IMR-90 (cell line): ENCODE measurements around the gene CFAP43. TPM values are rescaled to one million over a fixed set of nuclear protein-coding genes. Genes with fewer than 3 reads are reported as not detected.

Experiments used
- ATAC-seq: fragments of 200-7000 bp; cut with Tn5 transposase; 2 replicates; pipeline ENCODE4 v1.9.1; 2020; ENCODE audit warnings: low read depth, mild to moderate bottlenecking, moderate library complexity
- BruUV-seq: library from RNA; stranded (reverse); fragments of 400-500 nt; replicated peaks from 2 replicates; lab custom pipeline; 2021; lab: Mats Ljungman, UMichigan
- CTCF ChIA-PET: fragments of 300-600 bp; formaldehyde crosslinking; extraction: SDS; loops from one replicate; lab custom pipeline; 2021; ENCODE audit warnings: antibody characterized with exemption; lab: Yijun Ruan, JAX
- POLR2A ChIA-PET: fragments of 300-600 bp; sonication (Branson Sonifier 250); formaldehyde crosslinking; loops from one replicate; lab custom pipeline; 2022; ENCODE audit warnings: antibody characterized with exemption; ENCODE audit not compliant: unreplicated experiment; lab: Charles Lee
- DNase-seq: peaks from one replicate; pipeline ENCODE4 v3.0.0; 2013
- H2AFZ ChIP-seq: replicated peaks from 2 replicates; pipeline ENCODE3; 2013; ENCODE audit warnings: low read length, mild to moderate bottlenecking; ENCODE audit not compliant: poor library complexity
- H2AK5ac ChIP-seq: 2 replicates; pipeline ENCODE4 v1.6.1; 2013; ENCODE audit warnings: low read depth, low read length, inconsistent platforms
- H2AK9ac ChIP-seq: replicated peaks from 2 replicates; pipeline ENCODE3; 2013; ENCODE audit warnings: mild to moderate bottlenecking, low read depth, low read length, moderate library complexity; ENCODE audit not compliant: poor library complexity
- H2BK120ac ChIP-seq: 2 replicates; pipeline ENCODE4 v1.6.1; 2013; ENCODE audit warnings: low read depth, low read length, inconsistent platforms
- H2BK15ac ChIP-seq: 3 replicates; pipeline ENCODE4 v1.6.1; 2013; ENCODE audit warnings: low read depth, low read length, inconsistent platforms
- H2BK20ac ChIP-seq: 2 replicates; pipeline ENCODE4 v1.6.1; 2013; ENCODE audit warnings: low read depth, mild to moderate bottlenecking, inconsistent platforms, low read length, moderate library complexity
- H2BK5ac ChIP-seq: 2 replicates; pipeline ENCODE4 v1.6.1; 2013; ENCODE audit warnings: mild to moderate bottlenecking, low read depth, low read length, inconsistent platforms; ENCODE audit not compliant: poor library complexity, severe bottlenecking
- H3K14ac ChIP-seq: replicated peaks from 2 replicates; pipeline ENCODE4 v1.6.1; 2013; ENCODE audit warnings: low read depth, low read length, inconsistent platforms
- H3K18ac ChIP-seq: 2 replicates; pipeline ENCODE4 v1.6.1; 2013; ENCODE audit warnings: low read depth, low read length, control low read depth
- H3K23ac ChIP-seq: 2 replicates; pipeline ENCODE4 v1.6.1; 2013; ENCODE audit warnings: low read depth, low read length, inconsistent platforms
- H3K27ac ChIP-seq: 2 replicates; pipeline ENCODE4 v1.5.1; 2013; ENCODE audit warnings: mild to moderate bottlenecking, control low read depth, low read length; ENCODE audit not compliant: insufficient read depth
- H3K27me3 ChIP-seq: 2 replicates; pipeline ENCODE4 v1.6.1; 2013; ENCODE audit warnings: low read length; ENCODE audit not compliant: control insufficient read depth, insufficient read depth
- H3K36me3 ChIP-seq: 2 replicates; pipeline ENCODE4 v1.6.1; 2013; ENCODE audit warnings: low read length, mixed read lengths; ENCODE audit not compliant: control insufficient read depth, insufficient read depth
- H3K4ac ChIP-seq: 2 replicates; pipeline ENCODE4 v1.6.1; 2013; ENCODE audit warnings: low read depth, low read length, inconsistent platforms
- H3K4me1 ChIP-seq: 2 replicates; pipeline ENCODE4 v1.6.1; 2013; ENCODE audit warnings: low read length, mixed read lengths; ENCODE audit not compliant: control insufficient read depth, insufficient read depth
- H3K4me2 ChIP-seq: 2 replicates; pipeline ENCODE4 v1.6.1; 2013; ENCODE audit warnings: low read depth, mild to moderate bottlenecking, control low read depth, low read length, moderate library complexity
- H3K4me3 ChIP-seq: 2 replicates; pipeline ENCODE4 v1.5.1; 2013; ENCODE audit warnings: low read depth, mild to moderate bottlenecking, control low read depth, low read length, moderate library complexity; ENCODE audit not compliant: insufficient read depth
- H3K56ac ChIP-seq: 2 replicates; pipeline ENCODE4 v1.6.1; 2013; ENCODE audit warnings: low read length, inconsistent platforms; ENCODE audit not compliant: insufficient read depth; ENCODE audit errors: extremely low read depth
- H3K79me1 ChIP-seq, 2 experiments: 2 replicates each; pipeline ENCODE4 v1.6.1; 2013; ENCODE audit warnings: low read length in 2 of 2, inconsistent platforms in 1 of 2, low read depth in 1 of 2
- H3K9ac ChIP-seq: 2 replicates; pipeline ENCODE4 v1.6.1; 2013; ENCODE audit warnings: low read depth, low read length, control low read depth
- H3K9me1 ChIP-seq: 2 replicates; pipeline ENCODE4 v1.6.1; 2013; ENCODE audit warnings: low read length, inconsistent platforms; ENCODE audit not compliant: insufficient read depth
- H3K9me3 ChIP-seq: 2 replicates; pipeline ENCODE4 v1.6.1; 2013; ENCODE audit warnings: low read length; ENCODE audit not compliant: control insufficient read depth, insufficient read depth
- H4K20me1 ChIP-seq: 2 replicates; pipeline ENCODE4 v1.6.1; 2013; ENCODE audit warnings: low read length, inconsistent platforms; ENCODE audit not compliant: insufficient read depth
- H4K5ac ChIP-seq: 2 replicates; pipeline ENCODE4 v1.6.1; 2013; ENCODE audit warnings: mild to moderate bottlenecking, low read depth, low read length, control low read depth
- H4K8ac ChIP-seq, 2 experiments: 2 replicates each; pipeline ENCODE4 v1.6.1; 2013; ENCODE audit warnings: low read depth in 2 of 2, low read length in 2 of 2, control low read depth in 1 of 2, inconsistent platforms in 1 of 2
- H4K91ac ChIP-seq: 2 replicates; pipeline ENCODE4 v1.6.1; 2013; ENCODE audit warnings: low read depth, low read length, inconsistent platforms; ENCODE audit not compliant: insufficient read depth
- CEBPB ChIP-seq: IDR thresholded peaks from 2 replicates; pipeline ENCODE4 v1.6.1; 2012; ENCODE audit warnings: low read depth, low read length, improper control_type of control experiment
- FOS ChIP-seq: fragments of 150-350 bp; IDR thresholded peaks from 2 replicates; pipeline ENCODE4 v1.6.1; 2016; ENCODE audit warnings: low read depth, low read length
- MAZ ChIP-seq: IDR thresholded peaks from 2 replicates; pipeline ENCODE4 v1.6.1; 2012; ENCODE audit warnings: low read depth, mild to moderate bottlenecking, low read length, improper control_type of control experiment, moderate library complexity, borderline replicate concordance
- WGBS, 2 experiments: methylation state at CpG; one replicate each; pipeline versions ENCODE4 v1.1.5 to v1.1.7; 2013; ENCODE audit warnings: missing lambda C conversion rate in 2 of 2; ENCODE audit not compliant: insufficient read length in 1 of 2; ENCODE audit errors: extremely low coverage in 2 of 2; 5-methylcytosine and 5-hydroxymethylcytosine counted together
- dilution Hi-C: fragments of 300-500 bp; cut with HindIII; formaldehyde crosslinking; loops from one replicate; pipeline ENCODE4 v1.14.3; 2018; ENCODE audit warnings: low sequenced_read_pairs; ENCODE audit not compliant: unreplicated experiment
- in situ Hi-C: fragments of 300-500 bp; cut with MboI; formaldehyde crosslinking; loops from 3 replicates; pipeline ENCODE4 v1.14.3; 2019; ENCODE audit warnings: low sequenced_read_pairs, inconsistent platforms, mixed read lengths
- intact Hi-C: fragments of 100-400 bp; cut with micrococcal nuclease; formaldehyde crosslinking; loops from 2 replicates; pipeline ENCODE4 v1.10.0; 2022
- polyA plus RNA-seq, 3 experiments: library from polyadenylated mRNA; depleted of rRNA; stranded (reverse); fragments of >200 nt; gene quantifications; 2 replicates each; pipeline ENCODE4 v1.2.3, GENCODE V29; 2012; ENCODE audit warnings: low replicate concordance in 1 of 3
- total RNA-seq: library from RNA; depleted of rRNA; stranded (reverse); fragments of >200 nt; gene quantifications from 2 replicates; pipeline ENCODE4 v1.2.3, GENCODE V29; 2012

The CFAP43 gene
- total and polyA plus RNA-seq, 2 of the 4 experiments (the other 2 are of a cell fraction): under 0.01 to 0.05 TPM

DNA sequence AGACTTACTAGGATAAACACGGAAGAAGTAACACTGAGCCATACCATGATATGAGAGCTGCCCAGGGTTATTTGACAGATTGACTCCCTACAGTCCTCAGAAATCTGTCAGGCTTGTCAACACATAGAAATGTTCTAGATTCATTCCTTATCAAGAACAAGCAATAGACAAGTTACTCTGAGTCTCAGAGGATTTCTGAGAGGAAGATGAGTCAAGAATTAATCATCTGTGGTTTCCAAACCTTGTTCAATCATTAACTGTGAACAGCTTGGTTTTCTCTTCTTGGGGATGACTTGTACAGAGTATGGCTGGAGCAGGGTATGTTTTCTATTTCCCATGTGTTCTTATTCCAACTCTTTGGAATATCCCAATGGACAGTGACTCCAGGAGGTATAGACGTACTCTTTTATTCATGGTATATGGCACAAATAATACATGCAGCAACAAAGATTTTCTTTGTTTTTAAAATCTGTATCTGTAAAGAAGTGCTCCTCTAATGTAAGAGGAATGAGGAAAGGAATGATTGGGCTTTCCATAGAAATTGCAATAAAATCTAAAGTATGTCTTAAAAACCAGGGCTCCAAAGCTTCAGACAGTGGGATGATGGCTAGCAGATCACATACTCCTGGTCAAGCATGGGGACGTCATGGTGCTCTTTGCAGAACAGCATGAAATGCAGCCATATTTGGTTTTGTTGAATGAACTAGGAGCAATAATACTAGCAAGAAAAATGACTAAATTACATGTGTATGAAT, 122.1 kb downstream of the CFAP43 start:
- Histone ChIP-seq H3K4ac (peak overlapping the region; percentile 77; the same call in 1 of the 2 replicates), H2BK15ac (peak overlapping the region; percentile 67; the same call in 2 of the 3 replicates), H3K9ac (no peak overlapping the region), H2BK120ac (peak overlapping the region; percentile 84; the same call in 1 of the 2 replicates), H3K14ac (no peak overlapping the region), H3K27me3 (no peaks in the 10 kb centered on the region), H2AFZ (no peak overlapping the region), H2BK5ac (peak overlapping the region; percentile 90), H3K23ac (no peak overlapping the region), H3K4me1 (peaks cover 2% of the 10 kb centered on the region; the same call in 1 of the 2 replicates), H3K36me3 (no peaks in the 10 kb centered on the region), H3K4me3 (no peak overlapping the region), H3K27ac (peak overlapping the region; percentile 38; the same call in 1 of the 2 replicates), H3K79me1 (no peaks in the 10 kb centered on the region), H3K56ac (no peak overlapping the region), H3K9me1 (no peaks in the 10 kb centered on the region), H4K91ac (no peak overlapping the region; the same call in 1 of the 2 replicates), H2AK9ac (no peak overlapping the region), H3K9me3 (no peaks in the 10 kb centered on the region), H3K4me2 (peak overlapping the region; percentile 86; the same call in 1 of the 2 replicates), H4K20me1 (no peaks in the 10 kb centered on the region), H4K5ac (no peak overlapping the region; the same call in 1 of the 2 replicates), H4K8ac (peak overlapping the region; percentile 0 to 57; a peak in 1 of 4 replicates), H2BK20ac (peak overlapping the region; percentile 79; the same call in 1 of the 2 replicates), H2AK5ac (peak overlapping the region; percentile 38; the same call in 1 of the 2 replicates), H3K18ac (peak overlapping the region; percentile 95; the same call in 1 of the 2 replicates)
- BruUV-seq: no TSS peak
- POLR2A ChIA-PET: interaction anchor here (0.7 kb wide), 1 partner anchor 12 kb away, joined by 6 read pairs; the partner anchor contains the start of gene SFR1
- peak; percentile 91 for ATAC-seq
- DNase-seq: peak; percentile 87
- whole genome bisulfite sequencing, 2 experiments: no CpG with 5 or more reads among the region's 3 CpGs
- CTCF ChIA-PET: interaction anchor here (1.2 kb wide), 1 partner anchor 12 kb away, joined by 4 read pairs; the partner anchor contains the start of gene SFR1
- TF ChIP-seq FOS: peak; percentile 57
- TF ChIP-seq MAZ: no peak
- TF ChIP-seq CEBPB: peak; percentile 51; the same call in 1 of the 2 replicates
- in situ Hi-C loops: no loop called here
- intact Hi-C loops: no loop called here
- dilution Hi-C loops: no loop called here
